GM23248 (cell line): ENCODE results near the gene COL9A1. TPM values are rescaled to one million over a fixed set of nuclear protein-coding genes. Genes with fewer than 3 reads are reported as not detected.
"Not testable (repeated sequence)": the region's sequence is repeated elsewhere in the genome, so short reads cannot be mapped to it uniquely, and the experiment has no call there.

Experiments used
- DNase-seq: peaks from one replicate; pipeline ENCODE4 v3.0.0-alpha.2; 2015
- H2AFZ ChIP-seq: fragments of 200-600 bp; sonication (generic); 2 replicates; pipeline ENCODE4 v1.6.1; 2016; ENCODE audit warnings: antibody characterized with exemption
- H3F3A ChIP-seq: fragments of 200-600 bp; sonication (generic); 2 replicates; pipeline ENCODE4 v1.6.1; 2016; ENCODE audit warnings: mild to moderate bottlenecking, antibody characterized with exemption, mixed run types; ENCODE audit not compliant: insufficient read depth
- H3K27ac ChIP-seq: fragments of 200-600 bp; sonication (generic); 2 replicates; pipeline ENCODE4 v1.5.1; 2016; ENCODE audit warnings: mild to moderate bottlenecking
- H3K27me3 ChIP-seq: fragments of 200-600 bp; sonication (generic); replicated peaks from 2 replicates; pipeline ENCODE4 v1.6.1; 2016; ENCODE audit warnings: mild to moderate bottlenecking; ENCODE audit not compliant: insufficient read depth
- H3K36me3 ChIP-seq: fragments of 200-600 bp; sonication (generic); 2 replicates; pipeline ENCODE4 v1.6.1; 2016; ENCODE audit warnings: low read depth, mild to moderate bottlenecking
- H3K4me1 ChIP-seq: fragments of 200-600 bp; sonication (generic); 2 replicates; pipeline ENCODE4 v1.6.1; 2016; ENCODE audit warnings: mild to moderate bottlenecking; ENCODE audit not compliant: insufficient read depth
- H3K4me2 ChIP-seq: fragments of 200-600 bp; sonication (generic); one replicate; pipeline ENCODE4 v1.6.1; 2016; ENCODE audit warnings: mild to moderate bottlenecking; ENCODE audit not compliant: unreplicated experiment
- H3K4me3 ChIP-seq: fragments of 200-600 bp; sonication (generic); 2 replicates; pipeline ENCODE4 v1.5.1; 2016; ENCODE audit warnings: mild to moderate bottlenecking
- H3K79me2 ChIP-seq: fragments of 200-600 bp; sonication (generic); 2 replicates; pipeline ENCODE4 v1.6.1; 2016; ENCODE audit warnings: mild to moderate bottlenecking; ENCODE audit not compliant: insufficient read depth
- H3K9ac ChIP-seq: fragments of 200-600 bp; sonication (generic); 2 replicates; pipeline ENCODE4 v1.6.1; 2016; ENCODE audit warnings: mild to moderate bottlenecking
- H3K9me2 ChIP-seq: fragments of 200-600 bp; sonication (generic); 2 replicates; pipeline ENCODE4 v1.6.1; 2016; ENCODE audit warnings: mixed run types, mild to moderate bottlenecking, moderate library complexity; ENCODE audit not compliant: insufficient read depth
- H3K9me3 ChIP-seq: fragments of 200-600 bp; sonication (generic); one replicate; pipeline ENCODE4 v1.6.1; 2017; ENCODE audit warnings: low read depth
- H4K20me1 ChIP-seq: fragments of 200-600 bp; sonication (generic); 2 replicates; pipeline ENCODE4 v1.6.0; 2016; ENCODE audit not compliant: insufficient read depth
- EZH2 ChIP-seq: fragments of 200-600 bp; sonication (generic); IDR thresholded peaks from 2 replicates; pipeline ENCODE4 v1.6.1; 2018; ENCODE audit warnings: antibody characterized with exemption, mild to moderate bottlenecking; ENCODE audit not compliant: insufficient read depth, poor library complexity, severe bottlenecking
- EZH2phosphoT487 ChIP-seq: fragments of 200-600 bp; sonication (generic); IDR thresholded peaks from 2 replicates; pipeline ENCODE4 v1.6.1; 2018; ENCODE audit warnings: antibody characterized with exemption, moderate library complexity, mild to moderate bottlenecking, low read depth; ENCODE audit not compliant: insufficient read depth
- WGBS, 2 experiments: methylation state at CpG; one replicate each; pipeline ENCODE4 v1.1.6; 2015 to 2017; ENCODE audit warnings: low lambda C conversion rate in 2 of 2, low coverage in 1 of 2; ENCODE audit errors: missing lambda C conversion rate in 2 of 2; 5-methylcytosine and 5-hydroxymethylcytosine counted together
- in situ Hi-C: fragments of 300-500 bp; cut with MboI; formaldehyde crosslinking; loops from 2 replicates; pipeline ENCODE4 v1.15.0; 2020
- polyA plus RNA-seq: library from polyadenylated mRNA; unstranded; fragments of >200 nt; fragmentation: Nextera tagmentation; extraction: Ambion mirVana; gene quantifications from 2 replicates; pipeline ENCODE4 v1.2.1, GENCODE V29; 2016
- total RNA-seq: library from RNA; depleted of rRNA; stranded (reverse); fragments of >200 nt; shearing (Covaris generic); gene quantifications from 2 replicates; pipeline ENCODE4 v1.2.3, GENCODE V29; 2014; rRNA removed

The COL9A1 gene
- total RNA-seq (not detected in 2 replicates), polyA plus RNA-seq (not detected in 2 replicates)

- in situ Hi-C loops: no loop called here
- Histone ChIP-seq H3F3A (no peaks in the 10 kb centered on the region), H3K4me3 (no peak within 1 kb of the TSS), H3K27me3 (peaks cover 48% of the 10 kb centered on the region), H3K4me1 (no peaks in the 10 kb centered on the region), H2AFZ (no peak within 1 kb of the TSS), H3K36me3 (no peaks in the 10 kb centered on the region), H3K9me2 (no peaks in the 10 kb centered on the region), H3K9me3 (no peaks in the 10 kb centered on the region), H3K79me2 (no peaks in the 10 kb centered on the region), H4K20me1 (no peaks in the 10 kb centered on the region), H3K9ac (no peak within 1 kb of the TSS), H3K27ac (no peak within 1 kb of the TSS), H3K4me2 (no peak within 1 kb of the TSS)
- 37 to 43% methylated on average over 5 of the region's 5 CpGs for WGBS, 2 experiments
- TF ChIP-seq EZH2phosphoT487 (no peak), EZH2 (no peak)
- no peak for DNase-seq
These were observed at the start of gene COL9A1 for GRCh38 chr6:70303034-70303525. TSS of gene COL9A1 (minus strand) at chr6:70303084. CDS start at chr6:70302924, 160 bp downstream.

DNA sequence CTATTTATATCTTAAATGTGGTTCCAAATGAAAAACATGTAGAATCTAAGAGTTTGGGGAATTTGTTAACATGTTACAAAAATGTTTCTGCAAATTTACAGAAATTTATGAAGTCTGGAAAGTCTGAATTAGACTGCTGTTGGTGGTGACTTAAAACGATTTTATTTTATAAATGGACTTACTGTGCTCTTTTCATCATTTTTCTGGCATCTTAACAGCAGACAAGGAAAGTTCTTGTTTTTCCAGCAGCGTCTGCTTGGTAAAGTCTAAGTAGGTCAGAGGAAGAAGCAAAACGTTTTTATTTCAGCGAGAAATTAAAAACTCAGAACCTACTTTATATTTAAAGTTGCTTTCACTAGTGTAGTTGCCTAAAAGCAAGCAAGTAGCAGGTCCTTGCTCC is 48.6 kb upstream of the COL9A1 start:
- H3K9me2 ChIP-seq: no peaks in the 10 kb centered on the region
- 15 to 18% methylated on average over 4 of the region's 4 CpGs for WGBS, 2 experiments

DNA sequence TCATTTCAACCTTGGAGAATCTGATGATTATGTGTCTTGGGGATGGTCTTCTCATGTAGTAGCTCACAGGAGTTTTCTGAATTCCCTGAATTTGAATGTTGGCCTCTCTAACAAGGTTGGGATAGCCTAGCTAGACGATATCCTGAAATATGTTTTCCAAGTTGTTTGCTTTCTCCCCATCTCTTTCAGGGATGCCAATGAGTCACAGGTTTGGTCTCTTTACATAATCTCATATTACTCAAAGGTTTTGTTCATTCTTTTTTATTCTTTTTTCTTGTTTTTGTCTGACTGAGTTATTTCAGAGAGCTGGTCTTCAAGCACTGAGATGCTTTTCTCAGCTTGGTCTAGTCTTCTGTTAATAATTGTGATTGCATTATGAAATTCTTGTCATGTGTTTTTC is 42.7 kb upstream of the COL9A1 start:
- Histone ChIP-seq H3K27ac (no peak overlapping the region), H3K4me2 (no peak overlapping the region), H3K9me3 (no peaks in the 10 kb centered on the region), H3K79me2 (no peaks in the 10 kb centered on the region), H3K36me3 (no peaks in the 10 kb centered on the region), H3F3A (no peaks in the 10 kb centered on the region), H3K27me3 (peaks cover 23% of the 10 kb centered on the region), H3K4me3 (no peak overlapping the region), H2AFZ (no peak overlapping the region), H3K4me1 (no peaks in the 10 kb centered on the region), H4K20me1 (no peaks in the 10 kb centered on the region), H3K9me2 (no peaks in the 10 kb centered on the region), H3K9ac (no peak overlapping the region)
- in situ Hi-C loops: no loop called here
- DNase-seq: no peak
- TF ChIP-seq EZH2 (no peak), EZH2phosphoT487 (no peak)
- WGBS, 2 experiments: 52 to 83% methylated on average over 1 of the region's 1 CpG

More for the DNA sequence above, 48.6 kb upstream of the COL9A1 start:
- in situ Hi-C loops: no loop called here
- H3K4me2 ChIP-seq: no peak overlapping the region
- no peaks in the 10 kb centered on the region for H3K36me3 ChIP-seq
- no peak overlapping the region for H3K27ac ChIP-seq
- no peak overlapping the region for H2AFZ ChIP-seq
- H3K4me1 ChIP-seq: no peaks in the 10 kb centered on the region
- no peaks in the 10 kb centered on the region for H3K9me3 ChIP-seq
- peaks cover 8% of the 10 kb centered on the region for H3K27me3 ChIP-seq
- no peaks in the 10 kb centered on the region for H3K79me2 ChIP-seq
- H3F3A ChIP-seq: no peaks in the 10 kb centered on the region
- DNase-seq: no peak
- no peak overlapping the region for H3K9ac ChIP-seq
- TF ChIP-seq EZH2phosphoT487 (no peak), EZH2 (no peak)
- H4K20me1 ChIP-seq: no peaks in the 10 kb centered on the region
- H3K4me3 ChIP-seq: no peak overlapping the region

- no peak overlapping the region for H2AFZ ChIP-seq
- in situ Hi-C loops: no loop called here
- peaks cover 15% of the 10 kb centered on the region; the same call in 1 of the 2 replicates for H3K27me3 ChIP-seq
- H3K36me3 ChIP-seq: no peaks in the 10 kb centered on the region
- 36 to 46% methylated on average over 2 of the region's 2 CpGs for WGBS, 2 experiments
- no peaks in the 10 kb centered on the region for H3K79me2 ChIP-seq
- H3K9ac ChIP-seq: no peak overlapping the region
- H3K27ac ChIP-seq: no peak overlapping the region
- H3K4me2 ChIP-seq: no peak overlapping the region
- H3K9me3 ChIP-seq: no peaks in the 10 kb centered on the region
- TF ChIP-seq EZH2phosphoT487: no peak
- TF ChIP-seq EZH2: no peak
- DNase-seq: no peak
- H3K4me3 ChIP-seq: no peak overlapping the region
- H3K9me2 ChIP-seq: no peaks in the 10 kb centered on the region
- H4K20me1 ChIP-seq: no peaks in the 10 kb centered on the region
- H3K4me1 ChIP-seq: no peaks in the 10 kb centered on the region
- H3F3A ChIP-seq: no peaks in the 10 kb centered on the region
These were observed 40.4 kb upstream of the COL9A1 start for GRCh38 chr6:70343313-70343712.

DNA sequence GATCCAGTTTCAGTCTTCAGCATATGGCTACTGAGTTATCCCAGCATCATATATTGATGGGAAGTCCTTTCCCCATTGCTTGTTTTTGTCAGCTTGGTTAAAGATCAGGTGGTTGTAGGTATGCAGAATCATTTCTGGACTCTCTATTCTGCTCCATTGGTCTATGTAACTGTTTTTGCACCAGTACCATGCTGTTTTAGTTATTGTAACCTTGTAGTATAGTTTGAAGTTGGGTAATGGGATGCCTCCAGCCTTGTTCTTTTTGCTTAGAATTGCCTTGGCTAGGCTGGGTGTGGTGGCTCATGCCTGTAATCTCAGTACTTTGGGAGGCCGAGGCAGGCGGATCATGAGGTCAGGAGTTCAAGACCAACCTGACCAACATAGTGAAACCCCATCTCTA is 36.9 kb upstream of the COL9A1 start:
- H3K36me3 ChIP-seq, H3K9me2 ChIP-seq, H3K4me1 ChIP-seq, in situ Hi-C loops, H3K27ac ChIP-seq, H3K4me2 ChIP-seq, H3F3A ChIP-seq, H3K9me3 ChIP-seq, H4K20me1 ChIP-seq, H3K4me3 ChIP-seq, H3K79me2 ChIP-seq, H3K9ac ChIP-seq, DNase-seq, H2AFZ ChIP-seq: not testable (repeated sequence)
- WGBS, 2 experiments: 53 to 77% methylated on average over 2 of the region's 2 CpGs
- peaks cover 12% of the 10 kb centered on the region; the same call in 1 of the 2 replicates for H3K27me3 ChIP-seq
